NCI-H128 (cell line): Measurements from ENCODE around the gene UMAD1.
"Not testable (repeated sequence)": the region's sequence is repeated elsewhere in the genome, so short reads cannot be mapped to it uniquely, and the experiment has no call there.

ENCODE experiments used
- DNase-seq: peaks from one replicate; lab custom pipeline; 2025; ENCODE audit not compliant: unreplicated experiment; lab: John Stamatoyannopoulos, UW

Gene UMAD1

GRCh38 chr7:7793921-7794320 lies 153.4 kb downstream of the UMAD1 start:
- DNase-seq, result no peak

GRCh38 chr7:7795203-7795602 lies 154.7 kb downstream of the UMAD1 start:
- no peak for DNase-seq

- no peak for DNase-seq
Observed at GRCh38 chr7:7795630-7796121, 155.1 kb downstream of the UMAD1 start.

- no peak for DNase-seq
Observed at GRCh38 chr7:7798510-7798909, 158.0 kb downstream of the UMAD1 start.

- no peak for DNase-seq
Observed at GRCh38 chr7:7799138-7799537, 158.6 kb downstream of the UMAD1 start.

GRCh38 chr7:7802531-7802930 lies 162.0 kb downstream of the UMAD1 start:
- no peak for DNase-seq

GRCh38 chr7:7803715-7804178 lies 163.2 kb downstream of the UMAD1 start:
- no peak for DNase-seq

GRCh38 chr7:7804822-7805221 lies 164.3 kb downstream of the UMAD1 start:
- DNase-seq, result not testable (repeated sequence)

GRCh38 chr7:7805511-7806153 lies 165.1 kb downstream of the UMAD1 start:
- no peak for DNase-seq

GRCh38 chr7:7808156-7808555 lies 167.6 kb downstream of the UMAD1 start:
- DNase-seq, result no peak

GRCh38 chr7:7808626-7809025 lies 168.1 kb downstream of the UMAD1 start:
- no peak for DNase-seq

- no peak for DNase-seq
Observed at GRCh38 chr7:7810380-7810779, 169.8 kb downstream of the UMAD1 start.

GRCh38 chr7:7810826-7811225 lies 170.3 kb downstream of the UMAD1 start:
- no peak for DNase-seq

GRCh38 chr7:7812112-7812511 lies 171.6 kb downstream of the UMAD1 start:
- no peak for DNase-seq

- no peak for DNase-seq
Observed at GRCh38 chr7:7815395-7815794, 174.8 kb downstream of the UMAD1 start.

- no peak for DNase-seq
Observed at GRCh38 chr7:7816084-7816483, 175.5 kb downstream of the UMAD1 start.

- no peak for DNase-seq
Observed at GRCh38 chr7:7816816-7817536, 176.4 kb downstream of the UMAD1 start.

GRCh38 chr7:7817748-7818147 lies 177.2 kb downstream of the UMAD1 start:
- DNase-seq, result no peak

- not testable (repeated sequence) for DNase-seq
Observed at GRCh38 chr7:7818179-7818578, 177.6 kb downstream of the UMAD1 start.

- DNase-seq, result no peak
Observed at GRCh38 chr7:7819442-7820247, 179.1 kb downstream of the UMAD1 start.

- no peak for DNase-seq
Observed at GRCh38 chr7:7820409-7820808, 179.9 kb downstream of the UMAD1 start.

GRCh38 chr7:7820939-7821338 lies 180.4 kb downstream of the UMAD1 start:
- DNase-seq, result peak; percentile 31
